Nephron (organoid): ENCODE measurements around the gene NAALADL1.

Source experiments
- H3K27ac Mint-ChIP-seq, 3 experiments: 2 replicates each; pipeline ENCODE4 v1.8.0; 2020; ENCODE audit warnings: mixed read lengths in 3 of 3, mild to moderate bottlenecking in 2 of 3, moderate library complexity in 1 of 3
- H3K27me3 Mint-ChIP-seq: 2 replicates; pipeline ENCODE4 v1.8.0; 2021; ENCODE audit warnings: low read depth, mild to moderate bottlenecking, moderate library complexity, mixed read lengths
- H3K36me3 Mint-ChIP-seq: 2 replicates; pipeline ENCODE4 v1.8.0; 2020; ENCODE audit warnings: low read depth, mixed read lengths
- H3K4me1 Mint-ChIP-seq: 2 replicates; pipeline ENCODE4 v1.8.0; 2020; ENCODE audit warnings: mixed read lengths
- H3K4me3 Mint-ChIP-seq, 3 experiments: 2 replicates each; pipeline ENCODE4 v1.8.0; 2020; ENCODE audit warnings: mild to moderate bottlenecking in 3 of 3, mixed read lengths in 3 of 3, moderate library complexity in 2 of 3
- H3K9me3 Mint-ChIP-seq: 2 replicates; pipeline ENCODE4 v1.8.0; 2020; ENCODE audit warnings: mixed read lengths
- CTCF ChIP-seq, 3 experiments: fragments of 200-600 bp; sonication (generic); IDR thresholded peaks; one replicate each; pipeline ENCODE4 v1.5.0; 2021; ENCODE audit warnings: antibody characterized with exemption in 3 of 3; ENCODE audit not compliant: unreplicated experiment in 3 of 3

Gene NAALADL1

GRCh38 chr11:65090628-65091027 lies 32.3 kb upstream of the NAALADL1 start:
- Mint-ChIP-seq H3K9me3 (no peaks in the 10 kb centered on the region), H3K27me3 (no peaks in the 10 kb centered on the region), H3K36me3 (peaks cover 10% of the 10 kb centered on the region), H3K27ac (no peak overlapping the region), H3K4me3 (no peak overlapping the region), H3K4me1 (peaks cover 4% of the 10 kb centered on the region)
- no peak for TF ChIP-seq CTCF (IDR thresholded peaks at IDR 0.05; ENCODE audit: unreplicated experiment in 3 of 3)

- no peaks in the 10 kb centered on the region for H3K27me3 Mint-ChIP-seq
- H3K4me3 Mint-ChIP-seq = no peak overlapping the region
- no peak overlapping the region for H3K27ac Mint-ChIP-seq
- H3K9me3 Mint-ChIP-seq = no peaks in the 10 kb centered on the region
- H3K4me1 Mint-ChIP-seq = peaks cover 11% of the 10 kb centered on the region
- no peak for TF ChIP-seq CTCF (IDR thresholded peaks at IDR 0.05; ENCODE audit: unreplicated experiment in 3 of 3)
- H3K36me3 Mint-ChIP-seq = peaks cover 12% of the 10 kb centered on the region
These were observed 31.3 kb upstream of the NAALADL1 start for GRCh38 chr11:65089621-65090020.

GRCh38 chr11:65087827-65088226 lies 29.5 kb upstream of the NAALADL1 start:
- Mint-ChIP-seq H3K36me3 (peaks cover 12% of the 10 kb centered on the region), H3K27me3 (no peaks in the 10 kb centered on the region), H3K4me3 (no peak overlapping the region), H3K4me1 (peaks cover 23% of the 10 kb centered on the region), H3K9me3 (no peaks in the 10 kb centered on the region), H3K27ac (no peak overlapping the region)
- no peak for TF ChIP-seq CTCF (IDR thresholded peaks at IDR 0.05; ENCODE audit: unreplicated experiment in 3 of 3)

- H3K4me1 Mint-ChIP-seq = peaks cover 26% of the 10 kb centered on the region
- no peaks in the 10 kb centered on the region for H3K9me3 Mint-ChIP-seq
- H3K4me3 Mint-ChIP-seq = no peak overlapping the region
- no peak overlapping the region for H3K27ac Mint-ChIP-seq
- peaks cover 12% of the 10 kb centered on the region for H3K36me3 Mint-ChIP-seq
- no peaks in the 10 kb centered on the region for H3K27me3 Mint-ChIP-seq
- no peak for TF ChIP-seq CTCF (IDR thresholded peaks at IDR 0.05; ENCODE audit: unreplicated experiment in 3 of 3)
These were observed 28.9 kb upstream of the NAALADL1 start for GRCh38 chr11:65087216-65087615.

- Mint-ChIP-seq H3K36me3 (peaks cover 12% of the 10 kb centered on the region), H3K27me3 (no peaks in the 10 kb centered on the region), H3K9me3 (no peaks in the 10 kb centered on the region), H3K27ac (no peak overlapping the region), H3K4me3 (peak overlapping the region; percentile 64 to 73 (median 70)), H3K4me1 (peaks cover 26% of the 10 kb centered on the region)
- TF ChIP-seq CTCF (IDR thresholded peaks at IDR 0.05; ENCODE audit: unreplicated experiment in 3 of 3) = no peak
These were observed 28.5 kb upstream of the NAALADL1 start for GRCh38 chr11:65086809-65087208.

GRCh38 chr11:65085446-65085845 lies 27.1 kb upstream of the NAALADL1 start:
- Mint-ChIP-seq H3K36me3 (peaks cover 17% of the 10 kb centered on the region), H3K4me3 (peak overlapping the region; percentile 97 to 99 (median 98)), H3K4me1 (peaks cover 26% of the 10 kb centered on the region), H3K27me3 (no peaks in the 10 kb centered on the region), H3K9me3 (no peaks in the 10 kb centered on the region), H3K27ac (peak overlapping the region; percentile 97 to 98 (median 97))
- TF ChIP-seq CTCF (IDR thresholded peaks at IDR 0.05; ENCODE audit: unreplicated experiment in 3 of 3) = no peak
